ENCODE data around the gene KCTD19.

DNA sequence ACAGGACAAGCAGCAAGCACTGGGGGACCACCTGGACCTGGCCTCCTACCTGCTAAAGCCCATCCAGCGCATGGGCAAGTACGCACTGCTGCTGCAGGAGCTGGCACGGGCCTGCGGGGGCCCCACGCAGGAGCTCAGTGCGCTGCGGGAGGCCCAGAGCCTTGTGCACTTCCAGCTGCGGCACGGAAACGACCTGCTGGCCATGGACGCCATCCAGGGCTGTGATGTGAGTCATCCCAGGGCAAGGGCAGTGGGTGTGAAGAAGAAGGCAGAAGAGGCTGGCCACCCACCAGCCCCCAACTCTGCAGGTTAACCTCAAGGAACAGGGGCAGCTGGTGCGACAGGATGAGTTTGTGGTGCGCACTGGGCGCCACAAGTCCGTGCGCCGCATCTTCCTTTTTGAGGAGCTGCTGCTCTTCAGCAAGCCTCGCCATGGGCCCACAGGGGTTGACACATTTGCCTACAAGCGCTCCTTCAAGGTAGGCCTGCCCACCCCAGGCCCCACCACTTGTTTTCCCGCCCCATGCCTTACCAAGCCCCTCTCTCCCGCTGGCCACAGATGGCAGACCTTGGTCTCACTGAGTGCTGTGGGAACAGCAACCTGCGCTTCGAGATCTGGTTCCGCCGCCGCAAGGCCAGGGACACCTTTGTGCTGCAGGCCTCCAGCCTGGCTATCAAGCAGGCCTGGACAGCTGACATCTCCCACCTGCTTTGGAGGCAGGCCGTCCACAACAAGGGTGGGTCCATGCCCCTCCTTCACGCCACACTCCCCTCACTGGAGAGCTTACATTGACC lies 39.9 kb downstream of the KCTD19 start:
- TF ChIP-seq POLR2AphosphoS5 (IDR thresholded peaks at IDR 0.05): no peak
- TF ChIP-seq, protein P1, sequence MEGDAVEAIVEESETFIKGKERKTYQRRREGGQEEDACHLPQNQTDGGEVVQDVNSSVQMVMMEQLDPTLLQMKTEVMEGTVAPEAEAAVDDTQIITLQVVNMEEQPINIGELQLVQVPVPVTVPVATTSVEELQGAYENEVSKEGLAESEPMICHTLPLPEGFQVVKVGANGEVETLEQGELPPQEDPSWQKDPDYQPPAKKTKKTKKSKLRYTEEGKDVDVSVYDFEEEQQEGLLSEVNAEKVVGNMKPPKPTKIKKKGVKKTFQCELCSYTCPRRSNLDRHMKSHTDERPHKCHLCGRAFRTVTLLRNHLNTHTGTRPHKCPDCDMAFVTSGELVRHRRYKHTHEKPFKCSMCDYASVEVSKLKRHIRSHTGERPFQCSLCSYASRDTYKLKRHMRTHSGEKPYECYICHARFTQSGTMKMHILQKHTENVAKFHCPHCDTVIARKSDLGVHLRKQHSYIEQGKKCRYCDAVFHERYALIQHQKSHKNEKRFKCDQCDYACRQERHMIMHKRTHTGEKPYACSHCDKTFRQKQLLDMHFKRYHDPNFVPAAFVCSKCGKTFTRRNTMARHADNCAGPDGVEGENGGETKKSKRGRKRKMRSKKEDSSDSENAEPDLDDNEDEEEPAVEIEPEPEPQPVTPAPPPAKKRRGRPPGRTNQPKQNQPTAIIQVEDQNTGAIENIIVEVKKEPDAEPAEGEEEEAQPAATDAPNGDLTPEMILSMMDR (IDR thresholded peaks at IDR 0.05): no peak

Measured in prostate gland (tissue), 2 donors.